GM18499 (cell line): ENCODE results near the gene RYR1.
A peak's percentile ranks its signal among the peaks of the same experiment; 100 is the strongest.
"Not testable (repeated sequence)": the region's sequence is repeated elsewhere in the genome, so short reads cannot be mapped to it uniquely, and the experiment has no call there.

Experiments
- ATAC-seq: cut with Tn5 transposase; IDR thresholded peaks from one replicate; pipeline ENCODE4 v1.9.1; 2021; ENCODE audit warnings: moderate number of reproducible peaks; ENCODE audit not compliant: insufficient read depth, unreplicated experiment

The RYR1 gene

DNA sequence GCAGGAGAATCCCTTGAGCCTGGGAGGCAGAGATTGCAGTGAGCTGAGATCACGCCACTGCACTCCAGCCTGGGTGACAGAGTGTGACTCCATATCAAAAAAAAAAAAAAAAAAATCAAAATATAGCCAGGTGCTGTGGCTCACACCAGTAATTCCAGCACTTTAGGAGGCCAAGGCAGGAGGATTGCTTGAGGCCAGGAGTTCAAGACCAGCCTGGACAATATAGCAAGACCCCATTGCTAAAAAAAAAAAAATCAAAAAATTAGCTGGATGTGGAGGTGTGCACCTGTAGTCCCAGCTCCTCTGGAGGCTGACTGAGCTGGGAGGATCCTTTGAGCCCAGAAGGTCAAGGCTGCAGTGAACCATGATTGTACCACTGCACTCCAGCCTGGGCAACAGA lies 119.7 kb downstream of the RYR1 start:
- not testable (repeated sequence) for ATAC-seq

DNA sequence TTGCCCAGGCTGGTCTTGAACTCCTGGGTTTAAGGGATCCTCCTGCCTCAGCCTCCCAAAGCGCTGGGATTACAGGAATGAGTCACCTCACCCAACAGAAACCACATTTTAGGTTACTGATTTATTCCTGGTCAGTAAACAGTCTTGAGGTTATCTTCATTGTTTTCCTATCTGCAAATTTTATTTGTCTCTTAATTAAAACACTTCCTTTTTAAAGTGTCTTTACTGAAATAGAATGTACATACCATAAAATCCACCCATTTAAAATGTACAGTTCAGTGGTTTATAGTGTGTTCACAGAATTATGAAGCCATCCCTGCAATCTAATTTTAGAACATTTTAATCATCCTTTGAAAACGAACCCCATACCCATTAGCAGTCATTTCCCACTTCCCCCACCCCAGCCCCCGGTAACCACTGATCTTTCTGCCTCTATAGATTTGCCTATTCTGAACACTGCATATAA lies 121.2 kb downstream of the RYR1 start:
- ATAC-seq, result no peak

DNA sequence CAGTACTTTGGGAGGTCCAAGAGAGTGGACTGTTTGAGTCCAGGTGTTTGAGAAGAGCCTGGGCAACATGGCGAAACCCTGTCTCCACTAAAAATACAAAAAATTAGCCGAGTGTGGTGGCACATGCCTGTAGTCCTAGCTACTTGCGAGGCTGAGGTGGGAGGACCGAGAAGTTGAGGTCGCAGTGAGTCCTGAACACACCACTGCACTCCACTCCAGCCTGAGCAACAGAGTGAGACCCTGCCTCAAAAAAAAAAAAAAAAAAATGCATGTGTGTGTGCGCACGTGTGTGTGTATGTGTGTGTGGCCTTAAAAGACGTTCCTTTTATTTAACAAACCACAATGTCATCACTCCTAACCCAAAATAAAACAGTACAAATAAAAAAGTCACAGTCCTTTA lies 121.7 kb downstream of the RYR1 start:
- no peak for ATAC-seq

DNA sequence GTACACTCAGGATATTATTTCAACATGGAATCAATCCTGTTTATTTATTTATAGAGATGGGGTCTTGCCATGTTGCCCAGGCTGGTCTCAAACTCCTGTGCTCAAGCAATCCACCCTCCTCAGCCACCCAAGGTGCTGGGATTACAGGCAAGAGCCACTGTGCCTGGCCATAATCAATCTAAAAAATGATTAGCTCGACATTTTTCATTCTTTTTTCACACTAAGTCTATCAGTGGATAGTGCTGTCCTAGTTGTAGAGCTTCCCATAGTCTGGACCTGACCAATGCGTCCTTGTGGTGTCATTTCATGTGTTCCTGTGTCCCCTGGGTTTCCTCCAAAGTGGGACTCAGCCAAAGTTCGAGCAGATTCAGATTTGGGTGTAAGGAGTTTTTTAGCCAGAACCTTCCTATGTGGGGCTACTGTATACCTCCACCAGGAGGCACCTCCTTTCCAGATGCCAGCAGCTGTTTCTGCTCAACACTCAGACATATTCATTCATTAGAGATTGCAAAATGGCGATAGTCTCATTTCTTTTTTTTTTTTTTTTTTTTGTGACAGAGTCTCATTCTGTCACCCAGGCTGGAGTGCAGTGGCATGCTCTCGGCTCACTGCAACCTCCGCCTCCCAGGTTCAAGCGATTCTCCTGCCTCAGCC lies 123.2 kb downstream of the RYR1 start:
- ATAC-seq, result no peak

GRCh38 chr19:38557205-38557799 lies 123.8 kb downstream of the RYR1 start:
- ATAC-seq, result peak; percentile 31

DNA sequence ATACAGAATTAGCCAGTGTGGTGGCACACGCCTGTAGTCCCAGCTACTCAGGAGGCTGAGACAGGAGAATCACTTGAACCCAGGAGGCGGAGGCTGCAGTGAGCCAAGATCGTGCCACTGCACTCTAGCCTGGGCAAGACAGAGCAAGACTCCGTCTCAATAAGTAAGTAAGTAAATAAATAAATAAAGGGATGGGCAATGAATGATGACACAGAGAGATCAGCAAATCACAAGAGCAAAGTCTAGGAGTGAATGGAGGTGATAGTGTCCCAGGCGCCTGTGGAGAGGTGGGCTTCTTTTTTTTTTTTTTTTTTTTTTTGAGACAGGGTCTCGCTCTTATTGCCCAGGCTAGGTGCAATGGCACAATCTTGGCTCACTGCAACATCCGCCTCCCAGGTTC lies 125.4 kb downstream of the RYR1 start:
- ATAC-seq, result not testable (repeated sequence)

DNA sequence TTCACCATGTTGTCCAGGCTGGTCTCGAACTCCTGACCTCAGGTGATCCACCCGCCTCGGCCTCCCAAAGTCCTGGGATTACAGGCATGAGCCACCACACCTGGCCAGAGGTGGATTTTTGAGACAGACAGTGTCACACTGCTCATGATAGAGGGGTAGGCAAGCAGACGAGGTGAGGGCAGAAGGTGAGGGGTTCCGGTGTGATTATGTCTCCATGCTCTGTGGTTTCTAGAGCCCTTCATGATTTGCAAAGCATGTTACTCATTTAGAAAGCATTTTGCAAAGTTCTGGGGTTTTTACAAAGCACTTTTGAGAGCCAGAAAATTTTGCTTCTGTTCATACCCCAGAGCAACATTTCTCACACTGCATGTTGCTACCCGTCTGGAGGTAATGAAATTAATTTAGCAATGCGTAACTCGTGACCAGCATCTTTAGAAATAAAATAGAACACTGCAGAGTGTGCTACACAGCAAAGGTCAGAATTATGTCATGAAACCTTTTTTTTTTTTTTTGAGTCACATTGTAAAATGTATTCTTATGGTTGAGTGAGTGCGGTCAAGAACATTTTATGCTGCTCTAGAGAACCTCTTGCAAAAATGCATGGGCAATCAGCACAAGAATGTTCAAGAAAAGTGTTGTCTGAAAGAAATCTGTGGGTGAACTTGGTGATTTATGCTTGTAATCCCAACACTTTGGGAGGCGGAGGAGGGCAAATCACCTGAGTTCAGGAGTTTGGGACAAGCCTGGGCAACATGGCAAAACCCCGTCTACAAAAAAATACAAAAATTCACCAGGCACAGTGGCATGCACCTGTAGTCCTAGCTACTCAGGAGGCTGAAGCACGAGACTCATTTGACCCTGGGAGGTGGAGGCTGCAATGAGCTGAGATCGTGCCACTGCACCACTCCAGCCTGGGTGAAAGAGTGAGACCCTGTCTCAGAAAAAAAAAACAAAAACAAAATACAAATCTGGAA lies 126.2 kb downstream of the RYR1 start:
- ATAC-seq, result peak; percentile 48

DNA sequence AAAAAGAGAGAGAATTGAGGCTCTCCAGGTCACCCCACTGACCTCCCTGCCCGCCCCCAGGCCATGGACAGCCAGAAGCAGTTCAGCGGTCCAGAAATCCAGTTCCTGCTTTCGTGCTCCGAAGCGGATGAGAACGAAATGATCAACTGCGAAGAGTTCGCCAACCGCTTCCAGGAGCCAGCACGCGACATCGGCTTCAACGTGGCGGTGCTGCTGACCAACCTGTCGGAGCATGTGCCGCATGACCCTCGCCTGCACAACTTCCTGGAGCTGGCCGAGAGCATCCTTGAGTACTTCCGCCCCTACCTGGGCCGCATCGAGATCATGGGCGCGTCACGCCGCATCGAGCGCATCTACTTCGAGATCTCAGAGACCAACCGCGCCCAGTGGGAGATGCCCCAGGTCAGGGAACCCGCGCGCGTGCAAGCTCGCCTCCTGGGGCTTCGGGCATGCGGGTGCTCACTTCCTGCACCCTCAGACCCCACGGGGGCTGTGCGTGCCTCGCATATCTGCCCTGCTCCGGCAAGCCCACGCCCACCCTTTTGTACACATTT lies 127.6 kb downstream of the RYR1 start:
- no peak for ATAC-seq

DNA sequence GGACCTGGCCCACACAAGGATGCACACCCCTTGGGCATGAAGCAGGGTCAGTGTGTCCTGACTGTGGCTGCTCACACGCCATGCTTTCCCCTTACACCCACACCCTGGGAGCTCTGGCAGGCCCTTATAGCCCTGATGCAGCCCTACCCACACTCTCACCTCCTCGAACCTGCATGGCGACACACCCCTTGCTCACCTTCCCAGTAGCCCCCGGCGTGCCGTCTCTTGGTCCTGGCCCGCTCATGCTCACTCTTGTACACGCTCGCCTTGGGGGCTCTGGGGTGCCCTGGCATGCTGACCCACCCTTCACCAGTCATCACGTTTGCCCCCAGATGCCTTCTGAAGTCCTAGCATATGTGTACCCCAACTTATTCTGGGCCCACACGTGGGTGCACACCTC lies 128.2 kb downstream of the RYR1 start:
- ATAC-seq, result no peak

- ATAC-seq, result no peak
Observed at GRCh38 chr19:38562096-38562495, 128.6 kb downstream of the RYR1 start.

- no peak for ATAC-seq
Observed at GRCh38 chr19:38563475-38563874, 130.0 kb downstream of the RYR1 start.

- no peak for ATAC-seq
Observed at GRCh38 chr19:38564981-38565690, 131.6 kb downstream of the RYR1 start.

- ATAC-seq, result no peak
Observed at GRCh38 chr19:38565691-38566105, 132.2 kb downstream of the RYR1 start.

DNA sequence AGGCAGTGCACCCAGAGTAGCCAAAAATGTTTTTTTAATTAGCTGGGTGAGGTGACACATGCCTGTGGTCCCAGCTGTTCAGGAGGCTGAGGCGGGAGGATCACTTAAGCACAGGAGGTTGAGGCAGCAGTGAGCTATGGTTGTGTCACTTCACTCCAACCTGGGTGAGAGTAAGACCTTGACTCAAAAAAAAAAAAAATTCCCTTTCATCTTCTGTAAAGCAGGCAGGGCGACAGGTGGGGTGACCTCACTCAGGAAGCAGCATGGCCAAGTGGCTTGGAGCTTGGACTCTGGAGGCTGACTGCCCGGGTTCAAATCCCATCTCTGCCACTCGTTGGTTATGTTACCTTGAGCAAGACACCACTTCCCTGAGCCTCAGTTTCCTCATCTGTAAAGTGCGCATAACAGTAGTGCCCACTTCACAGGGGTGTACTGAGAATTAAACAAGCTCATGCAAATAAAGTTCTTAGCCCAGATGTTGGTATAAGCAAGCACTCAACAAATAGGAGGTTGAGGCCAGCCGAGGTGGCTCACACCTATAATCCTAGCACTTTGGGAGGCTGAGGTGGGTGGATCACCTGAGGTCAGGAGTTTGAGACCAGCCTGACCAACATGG lies 136.0 kb downstream of the RYR1 start:
- no peak for ATAC-seq

DNA sequence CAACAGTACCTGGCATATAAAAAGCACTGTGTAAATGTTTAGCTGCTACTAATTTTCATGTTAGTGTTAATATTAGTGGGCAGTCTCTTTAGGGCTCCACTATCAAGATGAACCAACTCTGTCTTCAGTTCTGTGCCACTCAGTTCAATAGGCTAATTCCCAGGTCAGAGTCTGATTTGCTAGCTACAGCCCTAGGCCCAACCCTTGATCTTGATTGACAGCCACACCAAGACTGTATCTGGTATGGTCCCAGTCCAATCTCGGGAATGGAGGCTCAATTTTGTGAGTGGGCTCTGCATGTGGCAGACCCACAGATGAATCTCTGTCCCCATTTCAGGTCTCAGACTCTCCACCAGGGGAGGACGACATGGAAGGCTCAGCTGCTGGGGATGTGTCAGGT lies 138.2 kb downstream of the RYR1 start:
- no peak for ATAC-seq

DNA sequence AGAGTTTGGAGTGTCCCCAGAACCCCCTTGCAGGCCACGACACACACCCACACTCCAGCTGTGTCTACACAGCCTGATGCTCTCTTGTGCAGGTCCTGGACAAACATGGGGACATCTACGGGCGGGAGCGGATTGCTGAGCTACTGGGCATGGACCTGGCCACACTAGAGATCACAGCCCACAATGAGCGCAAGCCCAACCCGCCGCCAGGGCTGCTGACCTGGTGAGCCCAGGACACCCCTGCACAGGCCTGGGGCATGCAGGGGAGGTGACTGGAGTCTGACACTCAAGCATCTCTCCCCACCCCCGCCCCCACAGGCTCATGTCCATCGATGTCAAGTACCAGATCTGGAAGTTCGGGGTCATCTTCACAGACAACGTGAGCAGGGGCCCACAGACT lies 144.3 kb downstream of the RYR1 start:
- ATAC-seq, result no peak

GRCh38 chr19:38579304-38579703 lies 145.8 kb downstream of the RYR1 start:
- ATAC-seq, result not testable (repeated sequence)

DNA sequence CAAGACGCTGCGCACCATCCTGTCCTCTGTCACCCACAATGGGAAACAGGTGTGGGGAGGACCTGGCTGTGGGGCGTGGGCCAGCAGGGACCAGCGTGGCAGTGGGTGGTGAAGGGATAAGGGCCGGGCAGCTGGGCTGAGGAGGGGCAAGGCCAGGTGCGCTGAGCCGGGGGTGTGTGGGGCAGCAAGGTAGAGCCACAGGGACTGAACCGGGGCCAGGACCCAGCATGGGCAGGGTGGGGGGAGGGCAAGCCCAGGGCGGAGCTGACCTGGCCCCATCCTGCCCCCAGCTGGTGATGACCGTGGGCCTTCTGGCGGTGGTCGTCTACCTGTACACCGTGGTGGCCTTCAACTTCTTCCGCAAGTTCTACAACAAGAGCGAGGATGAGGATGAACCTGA lies 146.6 kb downstream of the RYR1 start:
- ATAC-seq, result no peak

GRCh38 chr19:38583219-38583984 lies 149.9 kb downstream of the RYR1 start:
- ATAC-seq, result no peak
